Uterus (tissue), 4 donors: ENCODE results near the gene MYOZ3. TPM values are rescaled to one million over a fixed set of nuclear protein-coding genes. Genes with fewer than 3 reads are reported as not detected.

Source experiments
- DNase-seq, 2 donors: peaks; one replicate each; pipeline ENCODE4 v3.0.0-alpha.2; 2019 to 2020
- H3K27ac ChIP-seq, 2 donors: fragments of 200-600 bp; sonication (generic); 1 replicate in 1 of 2; 2 replicates in 1 of 2; pipeline ENCODE4 v1.5.1; 2016 to 2018
- H3K27me3 ChIP-seq, 2 donors: fragments of 200-600 bp; sonication (generic); one replicate each; pipeline ENCODE4 v1.5.1; 2018 to 2019; ENCODE audit warnings: control low read depth in 1 of 2
- H3K36me3 ChIP-seq, 2 donors: fragments of 200-600 bp; sonication (generic); one replicate each; pipeline ENCODE4 v1.5.1; 2019; ENCODE audit warnings: control low read depth in 1 of 2
- H3K4me1 ChIP-seq, 2 donors: fragments of 200-600 bp; sonication (generic); one replicate each; pipeline ENCODE4 v1.5.1; 2018 to 2019; ENCODE audit warnings: control low read depth in 1 of 2
- H3K4me3 ChIP-seq, 2 donors: fragments of 200-600 bp; sonication (generic); 1 replicate in 1 of 2; 2 replicates in 1 of 2; pipeline ENCODE4 v1.5.1; 2018 to 2019; ENCODE audit warnings: mild to moderate bottlenecking in 1 of 2
- H3K9me3 ChIP-seq, 2 donors: fragments of 200-600 bp; sonication (generic); one replicate each; pipeline ENCODE4 v1.5.1; 2019; ENCODE audit warnings: control low read depth in 1 of 2
- POLR2A ChIP-seq, 2 donors: fragments of 450-650 bp; IDR thresholded peaks; one replicate each; pipeline ENCODE4 v1.6.1; 2016; ENCODE audit warnings: antibody characterized with exemption in 2 of 2, mild to moderate bottlenecking in 1 of 2, moderate library complexity in 1 of 2
- intact Hi-C: fragments of 100-400 bp; cut with DNase I; formaldehyde crosslinking; loops from one replicate; pipeline ENCODE4 v1.15.1; 2023; ENCODE audit warnings: low total_unique reads
- total RNA-seq, 4 donors: library from RNA; depleted of rRNA in 3 of 4; stranded (reverse); fragments of >200 nt in 3 of 4; gene quantifications; one replicate each; pipeline versions ENCODE4 v1.1.0 to v1.2.4, GENCODE V29; 2014 to 2023
- TF ChIP-seq, protein P1 (sequence below), 4 experiments: fragments of 200-600 bp in 2 of 4; fragments of 450-650 bp in 2 of 4; sonication (generic) in 2 of 4; IDR thresholded peaks; one replicate each; pipeline ENCODE4 v1.5.1; 2016 to 2019; ENCODE audit warnings: antibody characterized with exemption in 4 of 4, mild to moderate bottlenecking in 2 of 4, moderate library complexity in 1 of 4
- donor health status: DM: yes; HTN: yes; CAD: no.

Gene MYOZ3
- total RNA-seq, 4 donors from 2014 or later = 3.2 to 69.1 (median 3.4) TPM; not detected in 1

DNA sequence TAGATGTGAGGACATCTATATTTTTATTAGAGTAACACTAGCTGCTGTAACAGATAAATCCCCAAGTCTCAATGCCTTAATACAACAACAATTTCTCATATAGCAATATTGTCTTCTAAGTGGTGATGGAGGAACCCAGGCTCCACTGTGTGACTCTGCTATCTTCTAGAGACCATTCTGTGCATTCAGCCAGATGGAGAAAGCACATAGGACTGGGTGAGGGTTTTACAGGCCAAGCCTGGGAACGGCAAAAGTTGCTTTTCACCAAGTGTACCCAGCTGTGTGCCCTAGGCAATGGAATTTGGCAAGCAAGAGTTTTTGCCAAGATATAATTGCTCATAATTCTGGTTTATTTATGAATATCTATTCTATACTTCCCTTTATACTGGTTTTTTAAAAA is 28.1 kb downstream of the MYOZ3 start:
- intact Hi-C loops = no loop called here
- Histone ChIP-seq H3K27me3 (no peaks in the 10 kb centered on the region), H3K36me3 (no peaks in the 10 kb centered on the region), H3K4me3 (no peak overlapping the region), H3K4me1 (no peaks in the 10 kb centered on the region), H3K27ac (no peak overlapping the region), H3K9me3 (no peaks in the 10 kb centered on the region)
- DNase-seq = no peak
- TF ChIP-seq, protein P1, sequence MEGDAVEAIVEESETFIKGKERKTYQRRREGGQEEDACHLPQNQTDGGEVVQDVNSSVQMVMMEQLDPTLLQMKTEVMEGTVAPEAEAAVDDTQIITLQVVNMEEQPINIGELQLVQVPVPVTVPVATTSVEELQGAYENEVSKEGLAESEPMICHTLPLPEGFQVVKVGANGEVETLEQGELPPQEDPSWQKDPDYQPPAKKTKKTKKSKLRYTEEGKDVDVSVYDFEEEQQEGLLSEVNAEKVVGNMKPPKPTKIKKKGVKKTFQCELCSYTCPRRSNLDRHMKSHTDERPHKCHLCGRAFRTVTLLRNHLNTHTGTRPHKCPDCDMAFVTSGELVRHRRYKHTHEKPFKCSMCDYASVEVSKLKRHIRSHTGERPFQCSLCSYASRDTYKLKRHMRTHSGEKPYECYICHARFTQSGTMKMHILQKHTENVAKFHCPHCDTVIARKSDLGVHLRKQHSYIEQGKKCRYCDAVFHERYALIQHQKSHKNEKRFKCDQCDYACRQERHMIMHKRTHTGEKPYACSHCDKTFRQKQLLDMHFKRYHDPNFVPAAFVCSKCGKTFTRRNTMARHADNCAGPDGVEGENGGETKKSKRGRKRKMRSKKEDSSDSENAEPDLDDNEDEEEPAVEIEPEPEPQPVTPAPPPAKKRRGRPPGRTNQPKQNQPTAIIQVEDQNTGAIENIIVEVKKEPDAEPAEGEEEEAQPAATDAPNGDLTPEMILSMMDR (IDR thresholded peaks at IDR 0.05) = no peak
- no peak for TF ChIP-seq POLR2A (IDR thresholded peaks at IDR 0.05)

DNA sequence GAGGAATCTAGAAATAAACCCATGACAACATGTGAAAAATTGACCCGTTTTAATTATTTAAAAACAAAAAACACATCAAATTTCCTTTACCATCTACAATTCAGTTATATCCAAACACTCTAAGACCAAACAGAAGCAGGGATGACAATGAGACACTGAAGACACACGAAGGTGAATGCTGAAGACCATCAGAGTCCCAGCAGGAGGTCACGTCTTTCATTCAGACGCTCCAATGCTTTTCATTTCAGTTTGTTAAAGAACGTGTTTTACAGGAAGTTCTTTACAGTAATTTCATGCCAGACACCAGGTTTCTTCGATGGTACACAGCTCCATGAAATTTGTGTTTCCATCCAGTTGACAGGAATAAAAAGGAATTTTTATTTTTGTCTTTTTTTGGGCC is 29.7 kb downstream of the MYOZ3 start:
- intact Hi-C loops = no loop called here
- no peaks in the 10 kb centered on the region for H3K9me3 ChIP-seq
- H3K36me3 ChIP-seq = no peaks in the 10 kb centered on the region
- no peak for TF ChIP-seq POLR2A (IDR thresholded peaks at IDR 0.05)
- TF ChIP-seq, protein P1 (IDR thresholded peaks at IDR 0.05) = no peak
- no peaks in the 10 kb centered on the region for H3K4me1 ChIP-seq
- no peak overlapping the region for H3K4me3 ChIP-seq
- no peaks in the 10 kb centered on the region for H3K27me3 ChIP-seq
- H3K27ac ChIP-seq = no peak overlapping the region
- no peak for DNase-seq

DNA sequence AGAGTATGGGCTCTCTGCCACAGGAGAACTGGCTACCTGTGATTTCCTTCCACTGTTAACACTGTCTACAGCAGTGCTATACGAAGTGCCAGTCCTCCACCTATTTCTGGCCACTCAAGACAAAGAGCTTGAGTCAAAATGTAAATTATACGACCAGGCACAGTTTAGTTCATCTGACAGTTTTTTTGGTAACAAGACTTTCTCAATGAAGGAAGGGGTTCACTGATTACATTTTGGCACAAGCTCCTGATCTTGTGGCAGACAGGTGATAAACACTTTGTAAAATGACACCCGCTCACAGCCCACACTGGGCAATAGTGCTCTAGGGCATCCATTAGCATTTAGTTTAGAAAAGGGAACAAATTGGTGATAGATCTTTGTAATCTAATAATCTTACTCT is 31.2 kb downstream of the MYOZ3 start:
- intact Hi-C loops = no loop called here
- H3K4me1 ChIP-seq = no peaks in the 10 kb centered on the region
- H3K36me3 ChIP-seq = no peaks in the 10 kb centered on the region
- no peak for DNase-seq
- H3K27ac ChIP-seq = no peak overlapping the region
- no peaks in the 10 kb centered on the region for H3K27me3 ChIP-seq
- no peaks in the 10 kb centered on the region for H3K9me3 ChIP-seq
- H3K4me3 ChIP-seq = no peak overlapping the region
- TF ChIP-seq, protein P1 (IDR thresholded peaks at IDR 0.05) = no peak
- TF ChIP-seq POLR2A (IDR thresholded peaks at IDR 0.05) = no peak

DNA sequence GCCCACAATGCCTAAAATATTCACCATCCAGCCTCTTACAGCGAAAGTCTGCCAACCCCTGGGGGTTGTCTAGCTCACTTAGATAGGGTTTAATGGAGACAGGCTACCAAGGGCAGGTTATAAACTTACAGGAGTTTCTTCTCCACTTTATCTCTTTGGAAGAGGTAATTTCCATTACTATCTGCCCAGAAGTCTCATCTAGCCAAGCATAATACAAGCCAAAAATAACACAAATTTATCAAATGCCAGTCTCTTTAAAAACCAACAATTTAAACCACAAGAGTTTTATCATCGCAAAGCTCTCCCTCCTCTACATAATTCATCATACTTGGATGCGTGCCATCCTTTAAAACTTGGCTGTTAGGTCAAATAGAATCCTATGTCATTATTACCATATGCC is 33.6 kb downstream of the MYOZ3 start:
- H3K4me1 ChIP-seq = peaks cover 0 to under 1% of the 10 kb centered on the region in 2 donors
- H3K36me3 ChIP-seq = no peaks in the 10 kb centered on the region
- H3K4me3 ChIP-seq = no peak overlapping the region
- H3K27ac ChIP-seq = no peak overlapping the region
- no peaks in the 10 kb centered on the region for H3K9me3 ChIP-seq
- DNase-seq = no peak
- no peak for TF ChIP-seq POLR2A (IDR thresholded peaks at IDR 0.05)
- TF ChIP-seq, protein P1 (IDR thresholded peaks at IDR 0.05) = no peak
- no peaks in the 10 kb centered on the region for H3K27me3 ChIP-seq
- intact Hi-C loops = no loop called here

DNA sequence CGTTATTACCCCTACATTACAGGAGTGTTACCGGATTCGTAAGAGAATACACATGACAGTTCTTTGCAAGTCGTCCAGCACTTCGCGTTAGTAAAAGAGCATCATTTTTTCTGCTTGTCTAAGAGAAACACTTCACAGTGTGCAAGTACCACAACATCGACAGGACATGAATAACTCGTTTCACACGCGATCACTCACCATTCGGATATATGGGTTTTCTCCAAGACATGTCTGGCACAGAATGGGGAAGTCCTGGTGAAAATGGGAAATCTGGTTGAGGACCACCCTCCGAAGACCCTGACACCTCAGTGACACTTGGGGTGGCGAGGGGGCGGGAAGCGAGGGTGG is 39.2 kb downstream of the MYOZ3 start:
- H3K27me3 ChIP-seq = no peaks in the 10 kb centered on the region
- H3K9me3 ChIP-seq = no peaks in the 10 kb centered on the region
- intact Hi-C loops = no loop called here
- peak overlapping the region; percentile 86 to 99 for H3K4me3 ChIP-seq
- peaks cover 0 to 4% of the 10 kb centered on the region in 2 donors for H3K4me1 ChIP-seq
- TF ChIP-seq POLR2A (IDR thresholded peaks at IDR 0.05) = no peak
- TF ChIP-seq, protein P1 (IDR thresholded peaks at IDR 0.05) = no peak
- H3K36me3 ChIP-seq = no peaks in the 10 kb centered on the region
- DNase-seq = no peak
- H3K27ac ChIP-seq = peak overlapping the region; percentile 97 to 98
